SJSA1 (cell line): ENCODE measurements around the gene MGAT5. TPM values are rescaled to one million over a fixed set of nuclear protein-coding genes. Genes with fewer than 3 reads are reported as not detected.

ENCODE experiments used
- DNase-seq, 2 experiments: peaks; one replicate each; pipeline ENCODE4 v3.0.0-alpha.2; 2015 to 2020; ENCODE audit warnings: low spot score in 2 of 2, low read depth in 1 of 2
- H3K27ac ChIP-seq: fragments of 250-450 bp; sonication (Bioruptor Pico); 2 replicates; pipeline ENCODE4 v1.5.1; 2020; ENCODE audit warnings: mild to moderate bottlenecking, moderate library complexity
- H3K27me3 ChIP-seq: fragments of 250-450 bp; sonication (Bioruptor Pico); replicated peaks from 2 replicates; pipeline ENCODE4 v1.5.1; 2020; ENCODE audit warnings: mild to moderate bottlenecking, moderate library complexity
- H3K36me3 ChIP-seq: fragments of 250-450 bp; sonication (Bioruptor Pico); 2 replicates; pipeline ENCODE4 v1.5.1; 2020; ENCODE audit warnings: mild to moderate bottlenecking
- H3K4me1 ChIP-seq: fragments of 250-450 bp; sonication (Bioruptor Pico); replicated peaks from 2 replicates; pipeline ENCODE4 v1.6.1; 2021; ENCODE audit warnings: mild to moderate bottlenecking
- H3K4me3 ChIP-seq: fragments of 250-450 bp; sonication (Bioruptor Pico); 2 replicates; pipeline ENCODE4 v1.5.1; 2020; ENCODE audit warnings: mild to moderate bottlenecking
- H3K9me3 ChIP-seq: fragments of 250-450 bp; sonication (Bioruptor Pico); replicated peaks from 2 replicates; pipeline ENCODE4 v1.5.1; 2020; ENCODE audit warnings: mild to moderate bottlenecking
- total RNA-seq: library from RNA; depleted of rRNA; stranded (reverse); fragments of >200 nt; shearing (Covaris generic); gene quantifications from 2 replicates; pipeline ENCODE4 v1.2.3, GENCODE V29; 2014

The MGAT5 gene
- total RNA-seq, 1 experiment from 2014 or later, result 30.4 TPM

DNA sequence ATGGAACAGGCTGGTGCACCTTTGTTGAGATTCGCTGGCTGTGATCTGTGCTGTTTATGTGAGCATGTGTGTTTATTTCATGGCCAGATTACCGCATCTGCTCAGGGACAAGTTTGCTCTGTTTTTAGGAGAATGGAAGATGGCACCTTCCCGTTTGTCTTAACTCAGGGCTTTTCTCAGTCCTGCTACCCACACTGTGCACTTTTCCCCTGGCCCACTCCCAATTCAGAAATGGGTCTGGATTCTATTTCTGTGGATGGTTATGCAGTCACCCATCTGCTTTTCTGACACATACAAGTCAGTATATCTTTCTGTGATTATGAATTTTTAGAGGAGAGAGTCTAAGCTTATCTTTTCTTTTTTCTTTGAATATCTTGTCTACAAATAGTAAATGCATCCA, 15.4 kb downstream of the MGAT5 start:
- DNase-seq, result no peak
- Histone ChIP-seq H3K4me3 (no peak overlapping the region), H3K4me1 (no peaks in the 10 kb centered on the region), H3K36me3 (no peaks in the 10 kb centered on the region), H3K9me3 (no peaks in the 10 kb centered on the region; the same call in 1 of the 2 replicates), H3K27me3 (0 out of 2 replicates have a peak, but pooled peaks cover 3% of the 10 kb centered on the region), H3K27ac (no peak overlapping the region)

DNA sequence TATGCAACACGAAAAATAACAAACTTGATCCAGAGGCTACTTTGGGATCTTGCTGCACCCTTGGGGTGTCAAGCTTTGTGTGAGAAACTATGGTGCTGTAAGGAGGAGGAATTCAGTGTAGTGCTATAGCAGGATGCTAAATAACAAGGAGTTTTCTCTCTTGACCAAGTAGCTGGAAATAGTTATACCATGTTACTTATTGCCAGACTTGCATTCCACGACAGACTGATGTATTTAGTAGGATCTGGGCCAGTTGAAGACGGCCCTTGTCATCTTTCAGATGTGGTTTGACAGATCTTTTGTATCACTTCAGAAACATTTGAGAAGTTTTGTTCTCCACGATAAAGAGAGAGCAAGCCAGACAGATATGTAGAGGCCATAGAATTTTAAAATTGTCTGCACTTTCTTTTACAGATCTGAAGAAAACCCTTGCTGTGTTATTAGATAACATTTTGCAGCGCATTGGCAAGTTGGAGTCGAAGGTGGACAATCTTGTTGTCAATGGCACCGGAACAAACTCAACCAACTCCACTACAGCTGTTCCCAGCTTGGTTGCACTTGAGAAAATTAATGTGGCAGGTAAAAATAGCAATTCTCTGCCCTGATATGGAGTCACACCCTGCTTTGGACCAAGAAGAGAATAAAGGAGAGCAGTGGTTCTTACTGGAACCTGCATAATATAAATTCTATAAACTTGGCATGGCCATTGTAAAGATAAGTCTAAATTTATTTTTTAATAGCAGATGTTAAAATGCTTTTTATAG, 16.3 kb downstream of the MGAT5 start:
- DNase-seq, result no peak
- H3K27me3 ChIP-seq, result 0 out of 2 replicates have a peak, but pooled peaks cover 3% of the 10 kb centered on the region

DNA sequence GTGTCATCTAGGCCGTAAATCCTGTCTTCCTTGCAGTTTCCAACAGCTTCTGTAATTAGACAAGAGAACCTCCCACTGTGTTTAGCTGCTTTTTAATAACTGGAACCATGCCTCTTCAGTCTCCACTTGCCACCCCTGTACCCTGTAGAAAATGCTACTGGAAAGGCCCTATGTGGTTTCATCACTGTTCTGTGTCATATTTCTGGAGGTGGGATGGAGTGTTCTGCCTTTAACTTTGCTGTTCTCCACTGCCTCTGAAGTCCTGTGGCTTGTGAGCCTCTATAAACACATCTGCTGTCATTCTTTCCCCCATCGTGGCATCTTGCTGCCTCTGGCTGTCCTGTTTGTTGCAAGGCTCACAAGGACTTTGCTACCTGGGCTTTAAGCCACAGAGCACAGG, 17.9 kb downstream of the MGAT5 start:
- Histone ChIP-seq H3K27ac (no peak overlapping the region), H3K4me3 (no peak overlapping the region), H3K36me3 (no peaks in the 10 kb centered on the region), H3K9me3 (no peaks in the 10 kb centered on the region; the same call in 1 of the 2 replicates), H3K4me1 (no peaks in the 10 kb centered on the region), H3K27me3 (0 out of 2 replicates have a peak, but pooled peaks cover 3% of the 10 kb centered on the region)
- DNase-seq, result no peak

More for the DNA sequence above, 16.3 kb downstream of the MGAT5 start:
- Histone ChIP-seq H3K36me3 (no peaks in the 10 kb centered on the region), H3K9me3 (no peaks in the 10 kb centered on the region; the same call in 1 of the 2 replicates), H3K4me3 (no peak overlapping the region), H3K27ac (no peak overlapping the region), H3K4me1 (no peaks in the 10 kb centered on the region)

DNA sequence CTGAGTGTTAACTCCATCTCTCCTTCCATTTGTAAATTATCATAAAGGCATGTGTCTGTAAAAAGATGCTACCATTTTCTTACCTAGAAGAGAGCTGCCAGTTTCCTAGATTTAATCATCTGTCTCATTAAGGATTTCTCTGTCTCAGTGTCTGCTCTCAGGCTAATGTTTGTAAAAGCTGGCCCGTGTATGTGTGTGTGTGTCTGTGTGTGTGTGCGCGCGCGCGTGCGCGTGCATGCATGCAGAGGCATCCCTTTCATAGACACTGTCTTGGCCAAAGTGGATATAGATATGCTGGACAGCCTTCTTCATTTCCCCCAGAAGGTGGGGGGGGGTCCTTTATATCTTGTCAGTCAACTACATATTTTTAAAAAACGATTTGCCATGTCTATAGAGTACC, 18.9 kb downstream of the MGAT5 start:
- H3K27ac ChIP-seq, result no peak overlapping the region
- no peaks in the 10 kb centered on the region for H3K36me3 ChIP-seq
- 0 out of 2 replicates have a peak, but pooled peaks cover 3% of the 10 kb centered on the region for H3K27me3 ChIP-seq
- H3K4me3 ChIP-seq, result no peak overlapping the region
- no peaks in the 10 kb centered on the region for H3K4me1 ChIP-seq
- no peaks in the 10 kb centered on the region; the same call in 1 of the 2 replicates for H3K9me3 ChIP-seq
- DNase-seq, result no peak

DNA sequence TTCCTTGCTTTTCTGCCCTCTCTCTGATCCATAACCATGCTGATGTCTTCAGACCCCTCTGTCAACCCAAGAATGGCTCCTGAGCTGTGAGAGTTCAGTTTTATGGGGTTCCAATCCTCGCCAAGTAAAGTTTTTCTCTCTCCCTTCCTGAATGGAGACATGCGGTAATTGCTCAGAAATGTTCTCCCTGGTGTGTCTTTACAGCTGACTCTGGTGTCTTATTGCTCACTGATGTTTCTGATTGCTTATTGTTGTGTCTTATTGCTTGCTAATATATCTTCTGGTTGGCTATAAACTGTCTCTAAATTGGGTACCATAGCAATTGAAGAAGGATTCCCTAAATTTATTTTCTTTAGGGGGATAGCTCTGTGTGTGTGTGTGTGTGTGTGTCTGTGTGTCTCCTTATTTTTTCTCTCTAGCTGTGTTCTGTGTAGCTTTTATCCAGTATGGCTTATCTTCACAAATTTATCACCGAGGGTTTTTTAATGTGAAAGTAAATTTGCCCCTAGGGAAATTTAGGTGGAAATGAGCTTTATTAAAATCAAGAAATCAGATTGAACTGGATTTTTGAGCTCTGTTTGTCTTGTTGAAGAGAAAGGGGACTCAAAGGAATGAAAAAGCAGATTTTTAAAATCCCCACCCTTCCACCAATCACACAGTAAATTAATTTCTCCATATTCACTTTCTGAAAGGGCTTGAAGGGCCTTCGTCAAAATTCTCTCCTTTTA, 19.5 kb downstream of the MGAT5 start:
- Histone ChIP-seq H3K36me3 (no peaks in the 10 kb centered on the region), H3K9me3 (no peaks in the 10 kb centered on the region; the same call in 1 of the 2 replicates), H3K4me1 (no peaks in the 10 kb centered on the region), H3K27me3 (0 out of 2 replicates have a peak, but pooled peaks cover 3% of the 10 kb centered on the region), H3K4me3 (no peak overlapping the region), H3K27ac (no peak overlapping the region)
- no peak for DNase-seq

DNA sequence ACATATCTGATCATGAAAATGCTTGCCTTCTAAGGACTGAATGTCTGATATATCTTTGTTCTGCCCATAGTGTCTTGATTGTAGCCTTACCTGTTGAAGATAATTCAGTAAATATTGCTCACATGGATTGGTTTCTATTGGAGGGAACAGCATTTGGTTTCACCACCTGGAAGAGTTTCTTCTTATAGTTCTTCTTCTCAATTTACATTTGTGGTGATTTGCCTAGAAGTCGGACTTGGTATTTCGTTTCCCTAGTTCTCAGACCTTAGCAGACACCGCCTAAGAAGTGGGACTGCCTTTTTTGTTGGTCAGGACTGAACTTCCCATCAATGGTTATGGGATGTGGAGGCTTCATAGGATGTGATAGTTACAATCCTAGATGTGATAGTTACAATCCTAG, 20.2 kb downstream of the MGAT5 start:
- DNase-seq, result no peak
- Histone ChIP-seq H3K27ac (no peak overlapping the region), H3K27me3 (0 out of 2 replicates have a peak, but pooled peaks cover 3% of the 10 kb centered on the region), H3K4me1 (no peaks in the 10 kb centered on the region), H3K9me3 (no peaks in the 10 kb centered on the region; the same call in 1 of the 2 replicates), H3K36me3 (no peaks in the 10 kb centered on the region), H3K4me3 (no peak overlapping the region)

DNA sequence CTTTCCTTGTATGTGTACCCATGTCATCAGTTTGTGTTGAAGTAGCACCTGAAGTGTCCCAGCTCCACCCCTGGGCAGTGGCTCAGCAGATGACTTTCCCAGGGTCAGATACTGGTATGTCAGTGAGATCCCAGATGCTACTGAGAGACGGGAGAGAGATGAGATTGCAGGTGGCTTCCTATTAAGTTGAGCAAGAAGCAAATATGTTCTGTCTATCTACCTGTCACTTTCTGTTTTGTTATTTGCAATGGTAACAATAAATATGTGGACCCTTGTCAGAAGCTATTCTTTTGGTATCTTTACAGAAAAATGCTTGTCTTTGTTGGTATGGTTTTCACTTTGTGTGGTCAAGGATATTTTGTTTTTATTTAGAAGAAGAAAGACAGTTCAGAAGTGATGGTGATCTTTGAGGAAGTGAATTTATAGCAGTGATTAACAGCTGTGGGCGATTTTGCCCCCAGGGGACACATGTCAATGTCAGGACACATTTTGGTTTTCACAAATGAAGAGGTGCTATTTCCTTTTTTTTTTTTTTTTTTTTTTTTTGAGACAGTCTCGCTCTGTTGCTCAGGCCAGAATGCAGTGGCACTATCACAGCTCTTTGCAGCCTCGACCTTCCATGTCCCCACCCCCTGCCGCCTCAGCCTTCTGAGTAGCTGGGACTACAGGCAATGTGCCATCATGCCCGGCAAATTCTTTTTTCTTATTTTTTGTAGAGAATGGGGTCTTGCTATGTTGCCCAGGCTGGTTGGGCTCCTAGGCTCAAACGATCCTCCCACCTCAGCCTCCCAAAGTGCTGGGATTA, 21.4 kb downstream of the MGAT5 start:
- Histone ChIP-seq H3K27me3 (no peaks in the 10 kb centered on the region), H3K9me3 (no peaks in the 10 kb centered on the region; the same call in 1 of the 2 replicates), H3K4me1 (no peaks in the 10 kb centered on the region), H3K36me3 (no peaks in the 10 kb centered on the region), H3K27ac (no peak overlapping the region), H3K4me3 (no peak overlapping the region)
- no peak for DNase-seq

DNA sequence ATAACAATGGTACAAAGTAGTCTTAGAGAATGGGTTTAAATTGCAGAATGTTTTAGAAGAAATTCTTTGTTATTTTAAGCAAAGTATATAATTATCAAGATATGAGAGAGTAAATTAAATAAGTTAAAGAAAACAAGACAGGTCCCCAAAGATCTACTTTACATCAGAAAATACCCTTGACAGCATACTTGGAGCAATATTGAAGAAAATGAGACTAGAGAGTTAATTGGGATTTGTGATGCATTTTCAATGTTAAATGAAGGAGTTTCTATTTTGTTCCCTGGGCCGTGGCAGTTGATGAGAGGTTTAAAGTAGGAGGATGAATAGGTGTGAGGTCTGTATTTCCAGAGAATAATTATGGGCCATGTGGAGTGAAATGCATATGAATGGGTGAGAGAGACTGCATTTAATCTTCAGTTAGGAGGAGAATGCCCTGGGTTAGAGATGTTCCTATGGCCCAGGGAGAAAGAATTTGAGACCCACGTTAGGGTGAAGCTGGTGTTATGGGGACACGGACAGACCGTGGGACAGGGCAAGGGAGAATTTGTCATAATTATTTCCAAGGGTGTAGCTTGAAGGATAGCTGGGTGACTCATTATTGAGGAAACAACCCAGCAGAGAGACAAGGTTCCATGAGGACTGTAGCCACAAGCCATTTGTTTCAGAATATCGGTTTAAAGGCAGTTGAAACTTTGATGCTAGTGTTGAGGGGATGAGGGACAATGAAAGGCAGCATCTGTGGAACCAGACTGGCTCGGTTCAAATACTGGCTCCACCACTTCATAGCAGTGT, 22.7 kb downstream of the MGAT5 start:
- DNase-seq, result no peak
- no peak overlapping the region for H3K27ac ChIP-seq
- H3K4me1 ChIP-seq, result no peaks in the 10 kb centered on the region
- H3K9me3 ChIP-seq, result no peaks in the 10 kb centered on the region; the same call in 1 of the 2 replicates
- H3K27me3 ChIP-seq, result no peaks in the 10 kb centered on the region
- no peaks in the 10 kb centered on the region for H3K36me3 ChIP-seq
- H3K4me3 ChIP-seq, result no peak overlapping the region

DNA sequence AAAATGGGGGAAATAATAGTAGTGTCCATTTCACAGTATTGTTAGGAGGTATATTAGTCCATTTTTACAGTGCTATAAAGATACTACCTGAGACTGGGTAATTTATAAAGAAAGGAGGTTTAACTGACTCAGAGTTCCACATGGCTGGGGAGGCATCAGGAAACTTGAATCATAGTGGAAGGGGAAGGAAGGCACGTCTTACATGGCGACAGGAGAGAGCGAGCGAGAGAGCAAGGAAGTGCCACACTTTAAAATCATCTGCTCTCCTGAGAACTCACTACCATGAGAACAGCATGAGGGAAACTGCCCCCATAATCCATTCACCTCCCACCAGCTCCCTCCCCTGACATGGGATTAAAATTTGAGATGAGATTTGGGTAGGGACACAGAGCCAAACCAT, 23.4 kb downstream of the MGAT5 start:
- no peaks in the 10 kb centered on the region for H3K27me3 ChIP-seq
- no peak overlapping the region for H3K27ac ChIP-seq
- no peak overlapping the region for H3K4me3 ChIP-seq
- no peaks in the 10 kb centered on the region; the same call in 1 of the 2 replicates for H3K9me3 ChIP-seq
- H3K36me3 ChIP-seq, result no peaks in the 10 kb centered on the region
- no peak for DNase-seq
- no peaks in the 10 kb centered on the region for H3K4me1 ChIP-seq

DNA sequence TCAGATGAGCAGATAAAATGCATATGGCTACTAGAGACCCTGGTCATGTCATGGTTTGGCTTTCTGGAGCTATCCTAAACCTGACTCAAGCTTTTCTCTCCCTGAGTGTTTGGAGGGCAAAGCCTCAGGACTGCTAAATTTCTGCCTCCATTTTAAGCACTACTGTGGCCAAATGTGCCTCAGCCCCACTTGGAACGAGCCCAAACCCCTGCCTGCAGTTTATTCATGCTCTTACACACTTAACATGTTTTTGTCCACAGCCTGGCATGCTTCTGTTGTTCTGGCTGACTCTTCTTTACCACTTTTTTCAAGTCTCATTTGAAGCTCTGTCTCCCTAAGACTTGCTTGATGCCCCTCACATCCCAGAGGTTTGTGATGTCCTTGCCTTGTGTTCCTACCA, 24.7 kb downstream of the MGAT5 start:
- H3K36me3 ChIP-seq, result no peaks in the 10 kb centered on the region
- no peak overlapping the region for H3K27ac ChIP-seq
- no peaks in the 10 kb centered on the region for H3K4me1 ChIP-seq
- no peak overlapping the region for H3K4me3 ChIP-seq
- no peaks in the 10 kb centered on the region; the same call in 1 of the 2 replicates for H3K9me3 ChIP-seq
- no peak for DNase-seq
- H3K27me3 ChIP-seq, result no peaks in the 10 kb centered on the region

DNA sequence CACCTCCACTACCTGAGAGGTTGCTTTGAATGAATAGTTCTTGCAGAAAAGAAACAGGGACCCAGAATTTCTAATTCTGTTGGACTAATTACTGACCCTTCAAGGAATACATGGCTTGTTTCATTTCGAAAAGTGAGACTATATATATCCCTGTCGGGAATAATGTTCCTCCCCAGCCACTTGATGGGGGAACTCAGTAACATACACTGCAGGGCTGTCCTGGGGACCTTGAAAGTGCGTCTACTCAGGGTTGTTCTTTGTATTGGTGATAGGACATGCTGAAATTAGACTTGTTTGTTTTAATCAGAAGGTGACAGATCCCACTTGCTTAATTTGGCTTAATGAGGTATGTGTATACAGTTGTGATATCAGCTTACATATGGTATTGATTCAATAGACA, 25.5 kb downstream of the MGAT5 start:
- H3K4me1 ChIP-seq, result no peaks in the 10 kb centered on the region
- H3K36me3 ChIP-seq, result no peaks in the 10 kb centered on the region
- H3K27me3 ChIP-seq, result no peaks in the 10 kb centered on the region
- no peak overlapping the region for H3K4me3 ChIP-seq
- no peak overlapping the region for H3K27ac ChIP-seq
- H3K9me3 ChIP-seq, result no peaks in the 10 kb centered on the region; the same call in 1 of the 2 replicates
- DNase-seq, result no peak

DNA sequence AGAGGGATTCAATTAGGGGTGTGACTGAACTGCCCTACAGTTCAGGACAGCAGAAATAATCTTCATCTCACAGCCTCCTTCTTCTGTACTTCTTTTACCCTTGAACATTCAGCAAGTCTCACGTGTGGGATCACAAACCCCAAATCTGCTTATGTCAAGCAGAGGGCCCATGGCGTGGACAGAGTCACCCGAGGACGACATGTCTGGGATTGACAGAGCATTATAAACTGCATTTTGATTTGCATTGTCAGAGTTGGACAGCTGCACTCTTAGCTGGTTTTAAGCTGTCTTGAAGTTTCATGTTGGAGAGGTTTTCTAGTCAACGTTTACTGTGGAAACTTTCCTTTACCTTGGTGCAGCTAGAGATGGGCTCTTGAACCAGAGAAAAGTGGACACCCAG, 26.4 kb downstream of the MGAT5 start:
- Histone ChIP-seq H3K27me3 (no peaks in the 10 kb centered on the region), H3K9me3 (no peaks in the 10 kb centered on the region), H3K36me3 (no peaks in the 10 kb centered on the region), H3K27ac (no peak overlapping the region), H3K4me1 (no peaks in the 10 kb centered on the region), H3K4me3 (no peak overlapping the region)
- no peak for DNase-seq

DNA sequence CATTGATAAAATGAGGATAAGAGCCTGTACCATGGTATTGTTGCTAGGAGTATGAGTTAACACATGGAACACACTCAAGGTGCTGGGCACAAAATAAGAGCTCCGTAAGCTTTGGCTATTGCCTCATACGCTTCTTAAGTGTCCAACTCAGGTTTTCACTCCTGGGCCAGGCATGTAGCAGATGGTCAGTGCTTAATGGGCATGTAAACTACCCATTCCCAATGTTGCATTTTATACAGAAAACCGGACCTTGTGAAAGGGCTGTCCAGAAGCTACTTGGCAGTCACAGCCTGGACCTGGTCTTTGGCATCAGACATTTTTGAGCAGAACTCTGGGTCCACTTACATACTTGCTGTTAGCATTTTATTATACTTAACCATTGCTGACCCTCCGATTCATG, 26.9 kb downstream of the MGAT5 start:
- Histone ChIP-seq H3K4me1 (no peaks in the 10 kb centered on the region), H3K4me3 (no peak overlapping the region), H3K9me3 (no peaks in the 10 kb centered on the region), H3K27me3 (no peaks in the 10 kb centered on the region), H3K27ac (no peak overlapping the region), H3K36me3 (no peaks in the 10 kb centered on the region)
- DNase-seq, result no peak
